Loucy (cell line): ENCODE measurements around the gene MYOF.

ENCODE experiments used
- H2AFZ ChIP-seq: fragments of 200-600 bp; sonication (generic); 2 replicates; pipeline ENCODE4 v1.6.0; 2016; ENCODE audit warnings: antibody characterized with exemption, mild to moderate bottlenecking, low read length, moderate library complexity
- H3F3A ChIP-seq: fragments of 200-600 bp; 2 replicates; pipeline ENCODE4 v1.6.0; 2016; ENCODE audit warnings: antibody characterized with exemption, low read depth, mild to moderate bottlenecking
- H3K27me3 ChIP-seq: fragments of 200-600 bp; sonication (generic); 2 replicates; pipeline ENCODE4 v1.6.1; 2014; ENCODE audit warnings: low read length, mild to moderate bottlenecking; ENCODE audit not compliant: insufficient read depth, poor library complexity, severe bottlenecking
- H3K36me3 ChIP-seq: fragments of 200-600 bp; sonication (generic); 2 replicates; pipeline ENCODE4 v1.6.1; 2016; ENCODE audit warnings: low read length; ENCODE audit not compliant: insufficient read depth
- H3K4me1 ChIP-seq: fragments of 200-600 bp; sonication (generic); 2 replicates; pipeline ENCODE4 v1.5.1; 2014; ENCODE audit warnings: low read length, mild to moderate bottlenecking; ENCODE audit not compliant: insufficient read depth, poor library complexity, severe bottlenecking
- H3K4me2 ChIP-seq: fragments of 200-600 bp; sonication (generic); 2 replicates; pipeline ENCODE4 v1.6.0; 2014; ENCODE audit warnings: antibody characterized with exemption, low read length, low read depth, mild to moderate bottlenecking; ENCODE audit not compliant: poor library complexity, severe bottlenecking
- H3K4me3 ChIP-seq: fragments of 200-600 bp; sonication (generic); 2 replicates; pipeline ENCODE4 v1.5.1; 2014; ENCODE audit warnings: low read length, mild to moderate bottlenecking, mixed read lengths; ENCODE audit not compliant: poor library complexity, severe bottlenecking
- H3K79me2 ChIP-seq: fragments of 200-600 bp; sonication (generic); 2 replicates; pipeline ENCODE4 v1.6.1; 2014; ENCODE audit warnings: low read length; ENCODE audit not compliant: insufficient read depth
- H3K9ac ChIP-seq: fragments of 200-600 bp; sonication (generic); 2 replicates; pipeline ENCODE4 v1.6.0; 2014; ENCODE audit warnings: mild to moderate bottlenecking, low read depth, low read length, moderate library complexity; ENCODE audit not compliant: poor library complexity, severe bottlenecking
- H3K9me2 ChIP-seq: fragments of 200-600 bp; sonication (generic); replicated peaks from 2 replicates; pipeline ENCODE4 v1.6.1; 2016; ENCODE audit warnings: low read depth, low read length, mixed read lengths
- H3K9me3 ChIP-seq: fragments of 200-600 bp; sonication (generic); 2 replicates; pipeline ENCODE4 v1.6.1; 2014; ENCODE audit warnings: mild to moderate bottlenecking, antibody characterized with exemption, low read length, low read depth; ENCODE audit not compliant: insufficient read depth
- H4K20me1 ChIP-seq: fragments of 200-600 bp; sonication (generic); 2 replicates; pipeline ENCODE4 v1.6.0; 2014; ENCODE audit warnings: antibody characterized with exemption, low read length, mild to moderate bottlenecking; ENCODE audit not compliant: insufficient read depth, poor library complexity, severe bottlenecking
- CTCF ChIP-seq: fragments of 200-600 bp; sonication (generic); conservative IDR thresholded peaks from 2 replicates; pipeline ENCODE4 v1.5.1; 2014; ENCODE audit warnings: mild to moderate bottlenecking, antibody characterized with exemption, low read length
- EZH2phosphoT487 ChIP-seq: fragments of 200-600 bp; IDR thresholded peaks from 2 replicates; pipeline ENCODE4 v1.6.1; 2018; ENCODE audit warnings: antibody characterized with exemption, mild to moderate bottlenecking, moderate library complexity, borderline replicate concordance

Gene MYOF

GRCh38 chr10:93342921-93343320 is 139.2 kb downstream of the MYOF start:
- H3K27me3 ChIP-seq = no peaks in the 10 kb centered on the region

GRCh38 chr10:93342366-93342765 is 139.8 kb downstream of the MYOF start:
- no peak for TF ChIP-seq CTCF
- TF ChIP-seq EZH2phosphoT487 = no peak
- no peaks in the 10 kb centered on the region for H4K20me1 ChIP-seq
- H3K27me3 ChIP-seq = no peaks in the 10 kb centered on the region
- H3K79me2 ChIP-seq = no peaks in the 10 kb centered on the region
- no peaks in the 10 kb centered on the region for H3K9me2 ChIP-seq
- no peak overlapping the region for H2AFZ ChIP-seq
- H3F3A ChIP-seq = no peaks in the 10 kb centered on the region
- H3K4me3 ChIP-seq = no peak overlapping the region
- H3K4me1 ChIP-seq = peaks cover 20% of the 10 kb centered on the region
- no peak overlapping the region for H3K4me2 ChIP-seq
- no peaks in the 10 kb centered on the region for H3K9me3 ChIP-seq
- no peak overlapping the region for H3K9ac ChIP-seq
- no peaks in the 10 kb centered on the region for H3K36me3 ChIP-seq

More at GRCh38 chr10:93342921-93343320, 139.2 kb downstream of the MYOF start:
- Histone ChIP-seq H2AFZ (no peak overlapping the region), H3K4me2 (no peak overlapping the region), H4K20me1 (no peaks in the 10 kb centered on the region), H3F3A (no peaks in the 10 kb centered on the region), H3K36me3 (no peaks in the 10 kb centered on the region), H3K9ac (no peak overlapping the region), H3K9me3 (no peaks in the 10 kb centered on the region), H3K4me3 (no peak overlapping the region), H3K4me1 (peaks cover 20% of the 10 kb centered on the region), H3K9me2 (no peaks in the 10 kb centered on the region), H3K79me2 (no peaks in the 10 kb centered on the region)
- TF ChIP-seq EZH2phosphoT487 (no peak), CTCF (no peak)

GRCh38 chr10:93337309-93337721 is 144.8 kb downstream of the MYOF start:
- Histone ChIP-seq H3K79me2 (no peaks in the 10 kb centered on the region), H3K9ac (no peak overlapping the region), H3K36me3 (no peaks in the 10 kb centered on the region), H3K27me3 (no peaks in the 10 kb centered on the region), H4K20me1 (no peaks in the 10 kb centered on the region), H3K4me3 (no peak overlapping the region), H3K9me3 (no peaks in the 10 kb centered on the region), H2AFZ (no peak overlapping the region), H3K4me1 (no peaks in the 10 kb centered on the region), H3K9me2 (no peaks in the 10 kb centered on the region), H3K4me2 (no peak overlapping the region), H3F3A (no peaks in the 10 kb centered on the region)
- TF ChIP-seq CTCF (no peak), EZH2phosphoT487 (no peak)
